ENCODE measurements around the gene GRM5.

GRM5 gene

DNA sequence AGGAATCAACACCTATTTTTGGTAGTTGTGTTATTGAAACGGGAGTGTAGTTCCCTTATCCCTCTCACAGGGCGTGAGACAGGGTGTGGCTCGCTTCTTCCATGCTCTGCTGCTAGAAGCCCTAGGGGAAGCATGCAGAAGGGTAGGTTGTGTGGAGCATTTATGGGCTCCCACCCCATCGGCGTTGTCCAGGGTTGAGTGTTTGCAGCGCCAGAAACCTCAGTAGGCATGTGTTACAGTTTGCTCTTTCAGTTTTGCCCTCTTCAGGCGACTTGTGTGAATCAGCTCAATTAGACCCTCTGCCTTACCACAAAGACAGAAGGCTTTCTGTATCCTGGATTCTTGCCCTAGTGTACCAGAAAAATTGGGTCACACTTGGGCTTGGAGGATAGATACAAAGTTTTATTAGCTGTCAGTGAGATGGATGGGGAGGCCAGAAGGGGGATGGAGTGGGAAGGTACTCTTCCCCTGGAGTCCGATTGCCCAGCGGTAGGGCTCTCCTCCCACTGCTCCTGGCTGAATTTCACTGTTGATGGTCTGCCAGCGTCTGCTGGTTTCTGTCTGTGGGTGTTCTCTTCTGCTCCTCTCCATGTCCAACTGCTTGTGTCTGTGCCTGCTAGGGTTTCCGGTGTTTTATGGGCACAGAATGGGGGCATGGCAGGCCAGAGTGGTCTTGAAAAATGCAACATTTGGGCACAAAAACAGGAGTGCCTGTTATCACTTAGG lies 369.9 kb downstream of the GRM5 start:
- DNase-seq (ENCODE audit: low spot score): no peak

DNA sequence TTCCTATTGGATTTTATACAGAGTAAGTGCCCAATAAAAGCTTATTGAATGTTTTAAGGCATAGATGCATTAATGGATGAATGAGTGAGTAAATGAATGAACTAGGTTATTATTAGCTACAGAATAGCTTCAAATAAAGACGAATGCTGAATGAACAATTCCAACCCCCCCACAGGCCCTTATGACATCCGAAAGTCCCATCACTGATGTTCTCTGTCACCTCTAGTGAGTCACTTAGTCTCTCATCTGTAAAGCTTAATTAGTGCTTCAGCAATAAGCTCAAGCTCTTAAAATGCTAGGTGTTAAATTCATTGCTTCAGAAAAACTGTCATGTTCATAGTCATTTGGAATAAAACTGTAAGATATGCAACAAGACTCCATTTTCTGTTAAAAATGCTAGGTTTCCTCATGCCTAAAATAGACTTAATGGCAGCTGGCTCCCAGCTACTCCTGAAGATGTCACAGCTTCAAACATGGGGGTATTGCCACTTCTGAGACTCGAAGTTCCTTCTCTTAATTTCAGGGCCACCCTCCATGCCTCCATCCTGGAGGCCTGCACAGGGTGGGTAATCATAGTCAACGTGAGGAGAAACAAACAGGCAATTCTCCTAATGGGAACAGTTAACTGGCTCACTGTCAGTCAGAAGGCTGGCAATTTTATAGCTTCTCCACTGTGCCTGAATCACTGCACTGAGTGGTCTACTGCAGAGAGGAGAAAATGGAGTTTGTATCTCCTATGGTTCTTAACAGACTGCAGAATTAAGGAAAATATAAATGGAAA lies 373.3 kb downstream of the GRM5 start:
- DNase-seq (ENCODE audit: low spot score): no peak

DNA sequence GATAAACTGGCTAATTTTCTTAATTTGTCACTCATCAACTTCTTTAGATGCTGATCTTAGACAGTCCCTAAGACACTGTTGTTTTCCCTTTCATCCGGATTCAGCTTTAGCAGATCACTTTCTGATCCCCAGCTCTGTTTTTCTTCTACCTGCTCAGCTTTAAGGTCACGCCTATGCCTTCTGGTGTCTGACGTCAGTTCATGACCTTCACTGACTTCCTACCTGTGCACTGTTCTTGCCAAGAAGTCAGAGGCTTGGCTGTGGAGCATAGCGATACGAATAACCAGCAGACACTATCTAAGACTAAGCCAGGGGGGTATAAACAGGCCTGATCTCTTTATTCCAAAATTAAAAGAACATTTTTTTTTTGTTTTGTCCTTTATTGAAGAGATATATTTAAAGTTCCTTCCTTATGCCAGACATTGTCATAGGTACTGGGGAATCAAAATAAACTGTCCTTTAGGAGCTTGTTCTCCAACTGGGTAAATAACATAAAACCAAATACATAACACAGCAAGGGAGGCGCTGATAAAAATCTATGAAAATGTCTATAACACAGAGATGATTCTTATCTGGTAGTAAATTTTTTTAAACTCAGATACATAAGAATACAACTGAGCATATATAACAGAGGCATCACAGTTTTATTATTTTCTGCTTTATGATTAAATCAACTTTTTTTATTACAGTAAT lies 376.1 kb downstream of the GRM5 start:
- no peak for DNase-seq (ENCODE audit: low spot score)

DNA sequence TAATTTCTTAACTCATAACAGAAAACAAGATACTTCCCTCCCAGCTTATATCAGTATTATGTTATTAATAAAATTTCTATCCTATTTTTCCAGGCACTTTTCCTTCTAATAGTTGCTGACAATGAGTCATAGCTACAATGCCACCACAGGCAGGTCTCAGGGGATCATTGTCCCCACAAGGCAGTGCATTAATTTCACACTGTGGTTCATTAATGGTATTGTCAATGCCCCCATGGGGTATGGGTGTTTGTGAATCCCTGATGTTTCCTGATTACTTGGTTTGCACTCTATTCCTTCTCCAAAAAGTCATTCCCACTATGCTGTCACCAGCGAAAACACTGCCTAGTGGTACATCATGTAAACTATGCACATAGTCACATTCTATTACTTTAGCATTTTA lies 382.8 kb downstream of the GRM5 start:
- no peak for DNase-seq (ENCODE audit: low spot score)

DNA sequence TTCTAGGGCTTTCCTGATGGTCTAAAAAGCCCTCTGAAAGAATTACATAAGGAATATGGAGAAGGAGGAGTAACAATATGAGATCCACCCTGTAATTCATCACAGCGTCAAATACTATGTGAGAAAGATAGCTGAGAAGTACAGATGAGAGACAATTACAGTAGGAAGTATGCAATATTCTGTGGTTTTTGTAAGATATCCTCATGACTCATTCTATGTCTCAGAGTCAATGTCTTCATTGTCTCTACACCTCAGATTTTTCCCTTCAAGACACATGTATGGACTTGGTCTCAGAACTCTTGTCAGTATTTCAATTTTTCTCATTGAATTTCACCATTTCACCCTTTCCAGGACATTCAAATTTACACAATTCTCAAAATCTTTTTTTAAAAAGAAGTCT lies 385.0 kb downstream of the GRM5 start:
- DNase-seq (ENCODE audit: low spot score): no peak

DNA sequence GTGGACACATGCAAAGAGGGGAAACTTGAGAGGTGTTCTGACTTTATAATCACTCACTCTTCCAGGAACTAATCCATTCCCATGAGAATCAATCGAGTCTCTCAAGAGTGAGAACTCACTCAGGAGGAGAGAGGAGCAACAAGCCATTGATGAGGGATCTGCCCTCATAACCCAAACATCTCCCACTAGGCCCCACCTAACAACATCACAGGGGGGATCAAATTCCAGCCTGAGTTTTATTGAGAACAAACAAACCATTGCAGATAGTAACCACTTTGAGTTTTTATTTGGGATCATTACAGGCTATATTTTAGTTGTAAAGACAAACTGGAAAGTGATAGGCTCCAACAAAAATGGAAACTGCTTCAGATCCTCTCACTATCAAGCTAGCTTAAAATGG lies 399.4 kb downstream of the GRM5 start:
- DNase-seq (ENCODE audit: low spot score): no peak

DNA sequence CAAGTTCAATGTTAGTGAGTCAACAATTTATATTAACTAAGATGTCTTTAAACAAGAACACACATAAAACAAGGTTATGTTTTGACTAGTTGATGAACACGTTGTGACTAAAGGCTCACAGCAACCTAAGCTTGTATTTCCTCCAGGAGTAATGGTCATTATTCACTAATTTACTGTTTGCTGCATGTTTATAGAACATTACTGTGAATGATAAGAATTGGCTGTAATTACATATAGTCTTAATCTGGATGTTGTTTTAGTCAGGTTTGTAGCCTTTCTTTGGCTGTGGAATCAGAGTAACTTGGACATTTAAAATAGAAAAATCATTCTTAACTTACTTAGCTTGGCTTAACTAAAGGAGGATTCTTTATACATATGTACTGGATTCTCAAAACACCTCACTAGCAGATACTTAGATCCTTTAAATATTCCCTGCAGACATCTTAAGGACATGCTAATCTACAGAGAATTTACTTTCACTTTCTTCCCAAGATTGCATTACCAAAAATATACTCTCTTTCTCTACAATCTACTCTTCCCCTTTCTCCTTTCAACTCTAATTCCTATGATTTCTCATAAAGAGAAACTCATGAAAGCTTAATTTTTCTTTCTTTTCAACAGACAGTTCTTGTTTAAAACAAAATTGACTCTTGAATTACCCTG lies 408.6 kb downstream of the GRM5 start:
- no peak for DNase-seq (ENCODE audit: low spot score)

DNA sequence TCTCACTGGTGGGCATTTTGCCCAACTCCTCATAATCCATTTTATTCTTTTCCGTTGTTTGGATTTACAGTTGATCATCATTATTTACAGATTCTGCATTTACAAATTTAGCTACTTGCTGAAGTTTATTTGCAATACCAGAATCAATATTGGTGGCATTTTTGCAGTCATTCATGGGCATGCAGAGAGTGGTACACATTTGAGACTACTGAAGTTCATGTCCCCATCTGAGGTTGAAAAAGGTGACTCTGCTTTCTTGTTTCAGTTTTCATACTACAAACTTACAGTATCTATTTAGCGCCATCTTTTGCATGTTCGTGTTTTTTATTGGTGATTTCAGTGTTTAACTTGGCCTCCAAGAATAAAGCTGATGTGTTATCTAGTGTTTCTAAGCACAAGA lies 409.5 kb downstream of the GRM5 start:
- no peak for DNase-seq (ENCODE audit: low spot score)

DNA sequence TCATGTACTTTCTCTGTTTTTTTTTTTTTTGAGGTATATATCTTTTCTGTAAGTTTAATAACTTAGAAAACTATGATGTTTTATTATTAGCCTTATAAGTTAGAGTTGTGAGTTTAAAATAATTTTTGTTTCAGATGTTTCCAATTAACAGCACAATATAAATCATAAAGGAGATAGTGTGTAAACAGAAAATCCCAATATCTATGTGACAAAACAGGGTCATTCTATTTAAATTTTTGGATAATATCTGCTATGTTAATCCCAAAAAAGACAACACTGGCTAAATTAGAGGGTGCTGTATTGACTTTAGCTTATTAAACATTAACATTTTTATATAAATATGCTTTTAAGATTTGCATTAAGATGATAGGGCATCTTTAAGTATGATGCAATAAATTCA lies 410.1 kb downstream of the GRM5 start:
- DNase-seq (ENCODE audit: low spot score): no peak

DNA sequence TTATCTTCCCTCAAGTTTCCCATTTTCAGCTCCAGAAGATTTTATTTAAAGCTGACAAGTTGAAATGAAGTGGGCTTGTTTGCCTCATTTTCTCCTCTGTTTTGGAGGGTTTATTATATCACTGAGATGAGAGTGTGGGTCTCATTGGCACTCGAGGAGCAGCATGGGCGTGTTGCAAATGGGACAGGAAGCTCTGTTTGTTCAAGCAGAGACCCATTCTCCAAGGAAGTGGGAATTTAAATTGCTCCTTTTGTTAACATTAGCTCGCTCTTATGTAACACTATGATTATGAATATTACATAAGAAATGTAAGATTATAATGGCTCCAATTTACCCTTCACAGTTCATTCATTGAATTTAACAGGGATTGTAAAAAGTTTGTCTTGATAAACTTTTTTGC lies 410.6 kb downstream of the GRM5 start:
- no peak for DNase-seq (ENCODE audit: low spot score)

DNA sequence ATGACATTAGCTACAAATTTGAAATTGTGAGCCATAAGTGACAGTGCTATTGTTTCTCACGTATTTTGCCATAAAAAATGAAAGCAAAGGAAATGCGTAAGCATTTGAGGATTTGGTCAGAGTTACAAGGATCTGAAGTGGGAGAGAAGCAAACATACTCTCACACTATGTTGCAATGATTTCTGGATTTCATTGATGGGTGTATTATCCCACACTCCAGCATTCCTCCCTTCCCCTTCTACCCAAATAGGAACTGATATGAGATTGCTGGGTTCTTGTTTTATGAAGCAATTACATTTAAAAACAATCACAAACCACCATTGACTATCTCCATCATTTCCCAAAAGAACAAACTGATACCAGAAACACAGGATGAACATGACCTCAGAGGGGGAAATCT lies 414.2 kb downstream of the GRM5 start:
- no peak for DNase-seq (ENCODE audit: low spot score)

DNA sequence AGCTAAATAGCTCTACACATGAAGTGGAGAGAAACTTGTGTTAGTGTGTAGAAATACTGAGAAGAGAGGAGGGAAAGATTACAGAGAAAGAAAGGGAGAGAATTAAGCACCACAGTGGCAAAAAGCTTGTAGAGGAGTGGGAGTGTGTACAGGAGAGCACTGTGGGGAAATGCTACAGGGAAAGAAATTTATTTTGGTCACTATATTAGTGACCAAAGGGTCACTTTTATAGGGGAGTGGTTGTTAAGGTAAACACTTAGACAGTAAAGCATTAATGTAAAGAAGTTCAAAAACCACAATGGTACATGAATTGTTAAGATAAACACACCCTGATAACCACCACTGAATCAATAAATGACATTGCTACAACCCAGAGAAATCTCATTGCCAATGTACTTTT lies 421.1 kb downstream of the GRM5 start:
- DNase-seq (ENCODE audit: low spot score): no peak

DNA sequence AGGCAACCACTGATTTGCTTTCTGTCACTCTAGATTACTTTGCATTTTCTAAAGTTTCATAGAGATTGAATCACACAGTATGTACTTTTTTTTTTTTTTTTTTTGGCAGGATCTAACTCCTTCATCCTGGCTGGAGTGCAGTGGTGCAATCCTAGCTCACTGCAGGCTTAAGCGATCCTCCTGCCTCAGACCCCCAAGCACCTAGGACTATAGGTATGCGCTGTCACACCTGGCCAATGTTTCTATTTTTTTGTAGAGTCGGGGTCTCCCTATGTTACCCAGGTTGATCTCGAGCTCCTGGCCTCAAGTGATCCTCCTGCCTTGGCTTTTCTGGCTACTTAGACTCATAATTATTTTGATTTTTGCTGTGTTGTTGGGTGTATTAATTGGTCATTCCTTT lies 433.6 kb downstream of the GRM5 start:
- no peak for DNase-seq (ENCODE audit: low spot score)

DNA sequence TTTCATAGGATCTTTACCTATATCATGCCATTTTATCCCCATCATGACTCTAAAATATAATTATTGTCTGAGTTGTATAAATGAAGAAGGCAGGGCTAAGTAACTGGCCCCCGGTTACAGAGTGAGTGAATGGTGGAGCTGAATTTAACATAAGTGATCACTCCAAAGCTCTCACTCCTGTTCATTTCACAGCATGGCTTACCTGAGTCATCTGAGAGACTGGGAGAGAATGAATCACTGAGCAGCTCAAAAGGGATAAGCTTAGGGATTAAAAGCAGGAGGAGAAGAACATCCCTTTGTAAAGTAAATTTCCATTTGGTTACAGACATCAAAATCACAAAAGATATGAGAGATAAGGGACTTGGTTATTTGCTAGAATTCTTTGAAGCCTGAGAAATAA lies 434.3 kb downstream of the GRM5 start:
- DNase-seq (ENCODE audit: low spot score): no peak

DNA sequence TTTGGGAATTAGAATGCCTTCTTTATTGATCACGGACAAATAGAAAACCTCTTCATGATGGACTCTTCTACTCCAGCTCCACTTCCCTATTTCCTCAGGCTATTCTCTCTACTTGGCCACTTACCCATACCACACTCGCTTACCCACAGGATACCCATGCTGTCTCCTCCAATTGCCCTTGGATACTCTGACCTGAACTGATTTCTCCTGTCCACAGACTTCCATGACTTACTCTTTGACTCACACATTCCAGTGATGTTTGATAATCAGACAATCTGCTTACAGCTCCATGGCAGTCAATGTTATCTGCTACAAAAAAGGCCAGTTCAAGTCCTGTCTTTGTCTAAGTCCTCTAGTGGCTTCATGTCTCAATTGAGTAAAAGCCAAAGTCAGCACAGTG lies 436.3 kb downstream of the GRM5 start:
- DNase-seq (ENCODE audit: low spot score): no peak

DNA sequence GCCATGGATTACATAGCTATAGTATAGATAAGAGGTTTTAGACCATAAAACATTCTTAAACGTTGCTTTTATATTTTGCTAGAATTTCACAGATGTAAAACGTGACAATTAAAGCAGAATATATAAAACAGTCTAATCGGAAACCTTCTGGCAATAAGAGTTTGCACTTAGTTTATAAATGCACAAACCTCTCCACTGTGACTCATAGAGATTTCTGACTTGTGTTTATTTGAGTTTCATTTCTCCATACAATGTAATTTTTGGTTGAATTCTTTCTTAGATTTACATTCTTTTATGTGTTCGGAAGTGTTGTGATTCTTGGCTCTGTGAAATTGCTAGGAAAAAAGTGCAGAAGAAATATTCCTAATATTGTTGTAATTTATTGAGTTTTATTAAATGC lies 439.6 kb downstream of the GRM5 start:
- no peak for DNase-seq (ENCODE audit: low spot score)

DNA sequence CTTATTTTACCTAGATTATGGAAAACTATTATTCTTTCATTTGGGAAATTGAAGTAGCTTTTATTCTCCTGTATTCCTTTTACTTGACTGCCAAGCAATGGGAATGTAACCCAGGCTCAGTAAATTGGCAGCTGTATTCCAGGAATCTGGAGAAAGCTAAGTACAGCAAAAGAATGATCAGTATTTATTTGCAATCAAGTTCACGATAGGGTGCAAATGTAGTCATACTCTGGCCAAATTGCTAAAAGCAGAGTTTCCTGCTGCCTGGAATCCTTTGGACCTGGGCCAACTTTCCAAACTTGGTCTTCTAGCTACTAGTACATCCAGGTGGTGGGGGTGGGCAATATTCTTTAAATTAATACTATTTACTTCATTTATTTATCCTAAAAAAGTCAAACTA lies 442.3 kb downstream of the GRM5 start:
- DNase-seq (ENCODE audit: low spot score): no peak

DNA sequence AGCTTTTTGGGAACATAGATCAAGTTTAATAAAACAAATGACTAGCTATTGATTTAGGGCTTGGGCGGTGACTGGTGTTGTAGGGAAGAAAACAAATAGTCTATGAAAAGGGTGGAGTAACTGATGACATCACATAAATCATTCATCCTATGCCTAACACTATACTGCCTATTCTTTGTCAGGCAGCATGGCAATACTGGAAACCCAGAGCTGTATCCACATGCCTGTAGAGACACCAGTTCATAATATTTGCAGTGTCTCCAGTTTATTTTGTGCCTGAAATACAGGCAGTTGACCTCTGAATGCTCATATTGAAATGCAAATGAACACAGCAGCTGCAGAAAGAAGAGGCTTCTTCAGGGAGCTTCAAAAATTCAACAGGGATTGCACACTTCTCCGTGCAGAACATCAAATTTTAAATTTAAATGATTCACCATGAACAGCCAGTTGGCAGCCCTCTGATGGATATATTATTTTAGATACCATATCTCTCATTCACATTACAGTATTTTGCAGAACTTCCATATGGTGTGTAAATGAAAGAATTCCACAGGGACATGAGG lies 445.1 kb downstream of the GRM5 start:
- no peak for DNase-seq (ENCODE audit: low spot score)

DNA sequence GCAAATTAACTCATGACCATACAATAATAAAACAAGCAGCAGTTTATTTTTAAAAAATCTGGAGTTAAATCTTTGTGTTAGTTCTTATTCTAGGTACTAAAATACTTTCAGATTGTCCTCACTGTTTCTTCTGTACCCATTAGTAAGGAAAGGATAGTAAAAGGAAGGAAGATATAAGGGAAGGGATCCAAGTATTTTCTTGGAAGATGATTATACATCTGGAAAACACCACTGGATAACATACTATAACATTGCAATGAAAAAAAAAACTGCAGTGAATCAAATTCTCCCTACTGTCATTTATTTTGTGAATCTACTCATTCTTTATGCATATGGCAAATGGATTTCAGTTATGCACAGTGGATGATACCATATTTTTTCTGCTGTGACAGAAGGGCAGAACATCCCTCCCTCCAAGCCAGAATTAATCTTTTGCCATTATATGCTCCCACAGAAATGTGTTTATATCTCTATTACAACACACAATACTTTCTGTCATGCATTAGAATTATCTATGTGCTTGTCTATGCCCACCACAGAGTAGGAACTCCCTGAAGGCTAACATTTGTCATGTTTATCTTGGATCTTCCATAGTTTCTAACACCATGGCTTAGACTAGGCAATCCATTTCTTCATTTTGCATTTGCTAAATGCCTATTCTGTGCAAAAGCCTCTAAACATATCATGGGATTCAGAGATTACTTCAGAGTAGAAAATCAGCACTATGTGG lies 446.0 kb downstream of the GRM5 start:
- DNase-seq (ENCODE audit: low spot score): no peak

DNA sequence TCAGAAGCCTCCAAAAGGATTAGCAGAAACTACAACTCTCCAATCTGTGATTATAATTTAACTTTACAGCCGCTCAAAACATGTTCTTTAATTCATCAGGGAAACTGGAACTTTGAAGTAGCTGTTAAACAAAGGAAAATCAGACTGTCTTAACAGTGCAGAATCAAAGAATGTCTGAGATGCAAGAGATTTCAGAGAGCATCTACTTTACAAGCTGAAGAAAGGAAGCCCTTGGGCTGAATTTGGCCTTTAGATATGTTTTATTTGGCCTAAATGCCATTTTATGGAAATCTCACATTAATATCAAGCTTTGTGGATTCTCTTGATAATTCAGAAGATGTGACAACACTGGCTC lies 446.7 kb downstream of the GRM5 start:
- DNase-seq (ENCODE audit: low spot score): no peak

DNA sequence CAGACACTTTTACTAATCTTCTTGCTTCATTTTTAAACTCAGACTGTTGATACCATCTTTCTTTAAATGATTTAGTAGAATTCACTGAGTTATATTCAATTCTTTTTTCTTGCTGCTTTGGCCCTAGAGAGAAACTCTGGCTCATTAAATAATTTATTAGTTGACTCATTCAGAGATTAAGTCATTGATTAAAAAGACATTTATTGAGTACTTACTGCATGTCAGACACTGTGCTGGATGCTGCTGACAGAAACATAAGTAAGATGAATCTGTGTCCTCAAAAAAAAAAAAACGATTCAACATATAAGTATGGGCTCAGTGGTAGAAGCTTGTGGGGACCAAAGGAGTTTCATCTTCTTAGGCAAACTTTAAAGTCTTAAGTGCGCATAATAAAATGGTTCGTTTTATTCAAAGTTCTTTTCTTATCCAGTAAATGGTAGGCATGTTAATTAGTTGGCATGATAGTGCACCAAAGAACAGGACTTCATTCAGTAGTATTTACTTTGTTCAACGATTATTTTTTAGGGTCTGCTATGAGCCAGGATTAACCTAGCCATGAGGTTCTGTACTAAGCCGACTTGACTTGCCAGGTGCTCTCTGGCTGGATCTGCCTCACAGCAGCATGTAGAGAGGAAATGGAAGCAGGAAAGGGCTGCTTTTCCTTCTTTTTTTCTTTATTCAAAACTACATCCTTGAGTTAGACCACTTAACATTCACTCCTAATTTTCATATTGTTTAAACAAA lies 447.3 kb downstream of the GRM5 start:
- no peak for DNase-seq (ENCODE audit: low spot score)
